ENCODE data around the gene ZGPAT.

DNA sequence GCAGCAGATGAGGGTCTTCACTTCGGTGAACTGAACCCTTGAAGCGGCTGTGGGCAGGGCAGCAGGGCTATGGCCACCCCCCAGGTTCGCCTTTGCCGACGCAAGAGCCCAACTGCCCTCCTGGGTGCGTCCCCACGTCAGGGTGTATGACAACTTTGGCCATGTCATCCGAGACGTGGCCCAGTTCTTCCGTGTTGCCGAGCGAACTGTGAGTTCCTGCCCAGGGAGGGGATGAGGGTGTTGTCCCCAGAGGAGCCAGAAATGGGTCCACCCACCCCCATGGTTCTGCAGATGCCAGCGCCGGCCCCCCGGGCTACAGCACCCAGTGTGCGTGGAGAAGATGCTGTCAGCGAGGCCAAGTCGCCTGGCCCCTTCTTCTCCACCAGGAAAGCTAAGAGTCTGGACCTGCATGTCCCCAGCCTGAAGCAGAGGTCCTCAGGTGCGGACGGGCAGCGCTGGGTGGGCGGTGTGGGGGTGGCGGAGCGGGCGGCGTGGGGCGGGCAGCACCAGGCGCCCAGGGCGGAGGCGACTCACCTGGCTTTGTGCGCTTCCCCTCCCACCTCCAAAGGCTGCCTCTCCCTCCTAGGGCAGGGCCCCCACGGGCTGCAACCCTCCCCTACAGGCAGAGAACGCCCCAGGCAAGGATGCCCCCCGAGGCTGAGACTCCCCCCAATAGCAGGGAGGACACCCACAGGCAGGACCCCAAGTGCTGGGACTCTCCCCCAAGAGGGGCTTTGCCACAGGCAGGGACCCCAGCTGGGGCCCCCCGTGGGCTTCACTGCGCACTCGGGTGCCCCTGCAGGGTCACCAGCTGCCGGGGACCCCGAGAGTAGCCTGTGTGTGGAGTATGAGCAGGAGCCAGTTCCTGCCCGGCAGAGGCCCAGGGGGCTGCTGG lies 17.6 kb upstream of the ZGPAT start:
- no peak for TF ChIP-seq POLR2A (IDR thresholded peaks at IDR 0.05; ENCODE audit: low read length)
- no peak for TF ChIP-seq GATA1 (IDR thresholded peaks at IDR 0.05; ENCODE audit: low read depth, low read length)

All from erythroblast (primary cell).